Measurements from ENCODE around the gene MVB12B.

The MVB12B gene

GRCh38 chr9:126299706-126300276 is 26.8 kb upstream of the MVB12B start:
- H4K91ac ChIP-seq (ENCODE audit: low read depth, low read length, poor library complexity), result no peak overlapping the region
- H3K23ac ChIP-seq (ENCODE audit: low read depth, low read length, poor library complexity), result no peak overlapping the region
- no peak overlapping the region for H3K27ac ChIP-seq (replicated peaks; ENCODE audit: low read length)
- H3K36me3 ChIP-seq (replicated peaks in 1 of 2; ENCODE audit: control insufficient read depth in 2 of 2, insufficient read depth in 2 of 2, low read length in 2 of 2), result no peaks in the 10 kb centered on the region
- H2BK5ac ChIP-seq (ENCODE audit: low read length), result no peak overlapping the region
- no peak overlapping the region for H3K18ac ChIP-seq (ENCODE audit: low read length)
- H2BK12ac ChIP-seq (ENCODE audit: low read length), result no peak overlapping the region
- no peaks in the 10 kb centered on the region for H3K9me3 ChIP-seq (replicated peaks in 1 of 2; ENCODE audit: control insufficient read depth in 2 of 2, insufficient read depth in 1 of 2, low read depth in 1 of 2, low read length in 2 of 2)
- H3K14ac ChIP-seq (ENCODE audit: low read length), result no peak overlapping the region
- H3K4me3 ChIP-seq (ENCODE audit: low read length in 2 of 2), result no peak overlapping the region
- H3K4ac ChIP-seq (ENCODE audit: low read length), result no peak overlapping the region
- H2AK5ac ChIP-seq (ENCODE audit: low read depth, low read length), result no peak overlapping the region
- no peak overlapping the region for H2AFZ ChIP-seq (ENCODE audit: low read length)
- no peak overlapping the region for H3K4me2 ChIP-seq (ENCODE audit: insufficient read depth, low read length, poor library complexity, severe bottlenecking)
- no peak overlapping the region for H2BK120ac ChIP-seq (ENCODE audit: low read depth, low read length)
- no peak overlapping the region for H3K9ac ChIP-seq (ENCODE audit: low read depth, low read length, poor library complexity)
- H4K8ac ChIP-seq (ENCODE audit: low read depth, low read length), result no peak overlapping the region
- no peaks in the 10 kb centered on the region for H3K4me1 ChIP-seq (ENCODE audit: control insufficient read depth in 2 of 2, insufficient read depth in 1 of 2, low read depth in 1 of 2, low read length in 2 of 2)
- no peaks in the 10 kb centered on the region for H3K79me1 ChIP-seq (ENCODE audit: low read depth, low read length)
- H2BK15ac ChIP-seq (ENCODE audit: low read length), result no peak overlapping the region
- H3K27me3 ChIP-seq (ENCODE audit: control insufficient read depth in 3 of 3, insufficient read depth in 3 of 3, low read depth in 1 of 3, low read length in 3 of 3), result peaks cover 0 to 5% (median 0%) of the 10 kb centered on the region in 3 experiments
- no CpG with 5 or more reads among the region's 7 CpGs for WGBS, 2 donors (ENCODE audit: extremely low coverage in 2 of 2, insufficient read length in 2 of 2, insufficient replicate concordance in 1 of 2)
- DNase-seq (ENCODE audit: low spot score), result no peak

- Histone ChIP-seq H2BK15ac (ENCODE audit: low read length) (no peak overlapping the region), H4K91ac (ENCODE audit: low read depth, low read length, poor library complexity) (no peak overlapping the region), H2AFZ (ENCODE audit: low read length) (no peak overlapping the region), H3K9ac (ENCODE audit: low read depth, low read length, poor library complexity) (no peak overlapping the region), H3K14ac (ENCODE audit: low read length) (no peak overlapping the region), H3K9me3 (replicated peaks in 1 of 2; ENCODE audit: control insufficient read depth in 2 of 2, insufficient read depth in 1 of 2, low read depth in 1 of 2, low read length in 2 of 2) (no peaks in the 10 kb centered on the region), H3K27ac (replicated peaks; ENCODE audit: low read length) (no peak overlapping the region), H3K4ac (ENCODE audit: low read length) (no peak overlapping the region), H3K4me1 (ENCODE audit: control insufficient read depth in 2 of 2, insufficient read depth in 1 of 2, low read depth in 1 of 2, low read length in 2 of 2) (no peaks in the 10 kb centered on the region), H3K18ac (ENCODE audit: low read length) (no peak overlapping the region), H3K79me1 (ENCODE audit: low read depth, low read length) (no peaks in the 10 kb centered on the region), H4K8ac (ENCODE audit: low read depth, low read length) (no peak overlapping the region), H3K27me3 (ENCODE audit: control insufficient read depth in 3 of 3, insufficient read depth in 3 of 3, low read depth in 1 of 3, low read length in 3 of 3) (peaks cover 0 to 5% (median 0%) of the 10 kb centered on the region in 3 experiments), H2BK5ac (ENCODE audit: low read length) (no peak overlapping the region), H2BK120ac (ENCODE audit: low read depth, low read length) (no peak overlapping the region), H2AK5ac (ENCODE audit: low read depth, low read length) (no peak overlapping the region), H3K23ac (ENCODE audit: low read depth, low read length, poor library complexity) (no peak overlapping the region), H3K4me3 (ENCODE audit: low read length in 2 of 2) (no peak overlapping the region), H2BK12ac (ENCODE audit: low read length) (no peak overlapping the region), H3K36me3 (replicated peaks in 1 of 2; ENCODE audit: control insufficient read depth in 2 of 2, insufficient read depth in 2 of 2, low read length in 2 of 2) (no peaks in the 10 kb centered on the region), H3K4me2 (ENCODE audit: insufficient read depth, low read length, poor library complexity, severe bottlenecking) (no peak overlapping the region)
- no CpG with 5 or more reads among the region's 3 CpGs for WGBS, 2 donors (ENCODE audit: extremely low coverage in 2 of 2, insufficient read length in 2 of 2, insufficient replicate concordance in 1 of 2)
- no peak for DNase-seq (ENCODE audit: low spot score)
Measured at GRCh38 chr9:126301196-126301595, 25.4 kb upstream of the MVB12B start.

- WGBS, 2 donors (ENCODE audit: extremely low coverage in 2 of 2, insufficient read length in 2 of 2, insufficient replicate concordance in 1 of 2), result no CpG with 5 or more reads among the region's 4 CpGs
- Histone ChIP-seq H3K14ac (ENCODE audit: low read length) (no peak overlapping the region), H2BK120ac (ENCODE audit: low read depth, low read length) (no peak overlapping the region)
Measured at GRCh38 chr9:126301985-126302603, 24.5 kb upstream of the MVB12B start.

GRCh38 chr9:126302730-126303129 is 23.9 kb upstream of the MVB12B start:
- Histone ChIP-seq H3K4me3 (ENCODE audit: low read length in 2 of 2) (no peak overlapping the region), H3K14ac (ENCODE audit: low read length) (no peak overlapping the region), H3K9me3 (replicated peaks in 1 of 2; ENCODE audit: control insufficient read depth in 2 of 2, insufficient read depth in 1 of 2, low read depth in 1 of 2, low read length in 2 of 2) (no peaks in the 10 kb centered on the region), H3K4me1 (ENCODE audit: control insufficient read depth in 2 of 2, insufficient read depth in 1 of 2, low read depth in 1 of 2, low read length in 2 of 2) (peaks cover 0 to 4% of the 10 kb centered on the region in 2 donors), H3K27me3 (ENCODE audit: control insufficient read depth in 3 of 3, insufficient read depth in 3 of 3, low read depth in 1 of 3, low read length in 3 of 3) (peaks cover 0 to 5% (median 0%) of the 10 kb centered on the region in 3 experiments), H3K27ac (replicated peaks; ENCODE audit: low read length) (no peak overlapping the region), H2BK5ac (ENCODE audit: low read length) (no peak overlapping the region), H2AK5ac (ENCODE audit: low read depth, low read length) (no peak overlapping the region), H3K36me3 (replicated peaks in 1 of 2; ENCODE audit: control insufficient read depth in 2 of 2, insufficient read depth in 2 of 2, low read length in 2 of 2) (no peaks in the 10 kb centered on the region), H3K18ac (ENCODE audit: low read length) (no peak overlapping the region), H3K79me1 (ENCODE audit: low read depth, low read length) (no peaks in the 10 kb centered on the region), H4K91ac (ENCODE audit: low read depth, low read length, poor library complexity) (no peak overlapping the region), H3K9ac (ENCODE audit: low read depth, low read length, poor library complexity) (no peak overlapping the region), H4K8ac (ENCODE audit: low read depth, low read length) (no peak overlapping the region), H3K4ac (ENCODE audit: low read length) (no peak overlapping the region), H2BK15ac (ENCODE audit: low read length) (no peak overlapping the region), H2BK120ac (ENCODE audit: low read depth, low read length) (no peak overlapping the region), H2AFZ (ENCODE audit: low read length) (no peak overlapping the region), H3K23ac (ENCODE audit: low read depth, low read length, poor library complexity) (no peak overlapping the region), H2BK12ac (ENCODE audit: low read length) (no peak overlapping the region), H3K4me2 (ENCODE audit: insufficient read depth, low read length, poor library complexity, severe bottlenecking) (no peak overlapping the region)
- no CpG with 5 or more reads among the region's 1 CpG for WGBS, 2 donors (ENCODE audit: extremely low coverage in 2 of 2, insufficient read length in 2 of 2, insufficient replicate concordance in 1 of 2)
- no peak for DNase-seq (ENCODE audit: low spot score)

More at GRCh38 chr9:126301985-126302603, 24.5 kb upstream of the MVB12B start:
- no peak overlapping the region for H3K4me3 ChIP-seq (ENCODE audit: low read length in 2 of 2)
- no peak overlapping the region for H3K9ac ChIP-seq (ENCODE audit: low read depth, low read length, poor library complexity)
- H3K18ac ChIP-seq (ENCODE audit: low read length), result no peak overlapping the region
- no peak overlapping the region for H2BK15ac ChIP-seq (ENCODE audit: low read length)
- H4K8ac ChIP-seq (ENCODE audit: low read depth, low read length), result no peak overlapping the region
- H3K27ac ChIP-seq (replicated peaks; ENCODE audit: low read length), result no peak overlapping the region
- H2AK5ac ChIP-seq (ENCODE audit: low read depth, low read length), result no peak overlapping the region
- no peaks in the 10 kb centered on the region for H3K4me1 ChIP-seq (ENCODE audit: control insufficient read depth in 2 of 2, insufficient read depth in 1 of 2, low read depth in 1 of 2, low read length in 2 of 2)
- no peaks in the 10 kb centered on the region for H3K9me3 ChIP-seq (replicated peaks in 1 of 2; ENCODE audit: control insufficient read depth in 2 of 2, insufficient read depth in 1 of 2, low read depth in 1 of 2, low read length in 2 of 2)
- no peak overlapping the region for H2BK12ac ChIP-seq (ENCODE audit: low read length)
- no peak overlapping the region for H2AFZ ChIP-seq (ENCODE audit: low read length)
- no peak overlapping the region for H4K91ac ChIP-seq (ENCODE audit: low read depth, low read length, poor library complexity)
- no peak overlapping the region for H3K23ac ChIP-seq (ENCODE audit: low read depth, low read length, poor library complexity)
- H3K36me3 ChIP-seq (replicated peaks in 1 of 2; ENCODE audit: control insufficient read depth in 2 of 2, insufficient read depth in 2 of 2, low read length in 2 of 2), result no peaks in the 10 kb centered on the region
- peak; percentile 44 for DNase-seq (ENCODE audit: low spot score)
- H3K27me3 ChIP-seq (ENCODE audit: control insufficient read depth in 3 of 3, insufficient read depth in 3 of 3, low read depth in 1 of 3, low read length in 3 of 3), result peaks cover 0 to 5% (median 0%) of the 10 kb centered on the region in 3 experiments
- H3K4ac ChIP-seq (ENCODE audit: low read length), result no peak overlapping the region
- H2BK5ac ChIP-seq (ENCODE audit: low read length), result no peak overlapping the region
- no peak overlapping the region for H3K4me2 ChIP-seq (ENCODE audit: insufficient read depth, low read length, poor library complexity, severe bottlenecking)
- no peaks in the 10 kb centered on the region for H3K79me1 ChIP-seq (ENCODE audit: low read depth, low read length)

Measured in neuronal stem cell (in vitro differentiated cells).